SK-N-SH (cell line): Measurements from ENCODE around the gene ERCC6L. TPM values are rescaled to one million over a fixed set of nuclear protein-coding genes. Genes with fewer than 3 reads are reported as not detected.

ENCODE experiments used
- CTCF ChIA-PET: fragments of 300-600, 350-600 bp; formaldehyde crosslinking; extraction: SDS; loops from one replicate; lab custom pipeline; 2021; lab: Yijun Ruan, JAX
- POLR2A ChIA-PET: fragments of 350-600 bp; sonication (Branson Sonifier 250); formaldehyde crosslinking; extraction: SDS; loops from one replicate; lab custom pipeline; 2020; ENCODE audit warnings: antibody characterized with exemption, inconsistent platforms; lab: Yijun Ruan, JAX
- DNase-seq: peaks from one replicate; pipeline ENCODE4 v3.0.0; 2012
- H2AFZ ChIP-seq: fragments of 200-600 bp; sonication (generic); 2 replicates; pipeline ENCODE4 v1.8.1; 2016; ENCODE audit warnings: antibody characterized with exemption, mild to moderate bottlenecking, low read depth
- H3F3A ChIP-seq: fragments of 200-600 bp; sonication (generic); replicated peaks from 2 replicates; pipeline ENCODE3; 2016; ENCODE audit warnings: antibody characterized with exemption, mild to moderate bottlenecking; ENCODE audit not compliant: insufficient read depth
- H3K27ac ChIP-seq, 2 experiments: fragments of 200-500 bp in 1 of 2; fragments of 200-600 bp in 1 of 2; sonication (Bioruptor generic) in 1 of 2; sonication (generic), shearing (Covaris generic) in 1 of 2; 2 replicates each; pipeline versions ENCODE4 v1.5.1 to v1.6.1; 2014 to 2016; ENCODE audit warnings: low read depth in 2 of 2, inconsistent platforms in 1 of 2, low read length in 1 of 2, mild to moderate bottlenecking in 1 of 2, mixed read lengths in 1 of 2
- H3K27me3 ChIP-seq: fragments of 200-600 bp; sonication (generic), shearing (Covaris generic); 2 replicates; pipeline ENCODE4 v1.6.1; 2016; ENCODE audit warnings: mixed run types; ENCODE audit not compliant: insufficient read depth
- H3K36me3 ChIP-seq, 2 experiments: fragments of 200-500 bp in 1 of 2; fragments of 200-600 bp in 1 of 2; sonication (Bioruptor generic) in 1 of 2; sonication (generic) in 1 of 2; replicated peaks in 1 of 2; 2 replicates each; pipeline versions ENCODE3 to v1.5.1; 2014 to 2016; ENCODE audit warnings: low read length in 1 of 2, mild to moderate bottlenecking in 1 of 2; ENCODE audit not compliant: insufficient read depth in 2 of 2, control insufficient read depth in 1 of 2
- H3K4me1 ChIP-seq, 2 experiments: fragments of 200-500 bp in 1 of 2; fragments of 200-600 bp in 1 of 2; sonication (Bioruptor generic) in 1 of 2; sonication (generic), shearing (Covaris generic) in 1 of 2; 2 replicates each; pipeline versions ENCODE4 v1.5.1 to v1.6.1; 2014 to 2016; ENCODE audit warnings: low read depth in 1 of 2, low read length in 1 of 2, mixed run types in 1 of 2; ENCODE audit not compliant: insufficient read depth in 2 of 2, control insufficient read depth in 1 of 2
- H3K4me2 ChIP-seq: fragments of 200-600 bp; sonication (generic), shearing (Covaris generic); 2 replicates; pipeline ENCODE4 v1.6.1; 2017; ENCODE audit warnings: mixed run types
- H3K4me3 ChIP-seq, 2 experiments: fragments of 200-500 bp in 1 of 2; fragments of 200-600 bp in 1 of 2; sonication (Bioruptor generic) in 1 of 2; sonication (generic), shearing (Covaris generic) in 1 of 2; 2 replicates each; pipeline versions ENCODE4 v1.5.1 to v1.8.1; 2014 to 2016; ENCODE audit warnings: low read depth in 2 of 2, inconsistent platforms in 1 of 2, low read length in 1 of 2, mild to moderate bottlenecking in 1 of 2, mixed read lengths in 1 of 2, moderate library complexity in 1 of 2
- H3K79me2 ChIP-seq: fragments of 200-600 bp; sonication (generic); 2 replicates; pipeline ENCODE4 v1.8.1; 2017; ENCODE audit warnings: mild to moderate bottlenecking; ENCODE audit not compliant: insufficient read depth
- H3K9ac ChIP-seq: fragments of 200-600 bp; sonication (generic); 2 replicates; pipeline ENCODE4 v1.6.1; 2017; ENCODE audit warnings: mixed run types
- H3K9me2 ChIP-seq: fragments of 200-600 bp; sonication (generic); 2 replicates; pipeline ENCODE4 v1.6.1; 2017; ENCODE audit warnings: mixed run types
- H3K9me3 ChIP-seq: fragments of 200-600 bp; sonication (generic); 2 replicates; pipeline ENCODE4 v1.6.1; 2017; ENCODE audit warnings: mixed run types, mild to moderate bottlenecking, moderate library complexity
- H4K20me1 ChIP-seq: fragments of 200-600 bp; sonication (generic); 2 replicates; pipeline ENCODE4 v1.6.1; 2017; ENCODE audit warnings: mild to moderate bottlenecking, mixed run types; ENCODE audit not compliant: insufficient read depth
- FOSL2 ChIP-seq: IDR thresholded peaks from 2 replicates; pipeline ENCODE4 v1.4.0; 2012; ENCODE audit warnings: low read depth, mild to moderate bottlenecking, moderate library complexity, borderline replicate concordance
- JUND ChIP-seq: IDR thresholded peaks from 2 replicates; pipeline ENCODE4 v1.4.0; 2012
- MAX ChIP-seq: IDR thresholded peaks from 2 replicates; pipeline ENCODE4 v1.4.0; 2012; ENCODE audit warnings: low read depth
- MEF2A ChIP-seq: IDR thresholded peaks from 2 replicates; pipeline ENCODE4 v1.4.0; 2012; ENCODE audit warnings: low read depth, borderline replicate concordance
- POLR2AphosphoS5 ChIP-seq: IDR thresholded peaks from 2 replicates; pipeline ENCODE4 v1.6.1; 2012; ENCODE audit warnings: low read depth, low read length
- RAD21 ChIP-seq: IDR thresholded peaks from 2 replicates; pipeline ENCODE4 v1.6.1; 2012; ENCODE audit warnings: mild to moderate bottlenecking, low read length
- REST ChIP-seq: IDR thresholded peaks from 2 replicates; pipeline ENCODE4 v1.6.1; 2012; ENCODE audit warnings: mild to moderate bottlenecking, low read depth, low read length, moderate library complexity
- RXRA ChIP-seq: IDR thresholded peaks from 2 replicates; pipeline ENCODE4 v1.4.0; 2012; ENCODE audit warnings: low read depth, mild to moderate bottlenecking, borderline replicate concordance
- SMC3 ChIP-seq: IDR thresholded peaks from 2 replicates; pipeline ENCODE4 v1.6.1; 2012; ENCODE audit warnings: low read depth, low read length, improper control_type of control experiment
- USF1 ChIP-seq: IDR thresholded peaks from 2 replicates; pipeline ENCODE4 v1.4.0; 2012; ENCODE audit warnings: low read depth, borderline replicate concordance
- ZBTB33 ChIP-seq: IDR thresholded peaks from 2 replicates; pipeline ENCODE4 v1.4.0; 2012; ENCODE audit warnings: low read depth, borderline replicate concordance
- WGBS: methylation state at CpG from one replicate; pipeline ENCODE4 v1.1.6; 2017; ENCODE audit warnings: low lambda C conversion rate; 5-methylcytosine and 5-hydroxymethylcytosine counted together
- polyA plus RNA-seq, 3 experiments: library from polyadenylated mRNA; depleted of rRNA; stranded (reverse); fragments of >200 nt; gene quantifications; 2 replicates each; pipeline ENCODE4 v1.2.3, GENCODE V29; 2012

ERCC6L gene
- polyA plus RNA-seq, 1 of the 3 experiments (the other 2 are of a cell fraction): 1.5 TPM

GRCh38 chrX:72207366-72207765 is 31.5 kb downstream of the ERCC6L start (continued):
- no peak for TF ChIP-seq ZBTB33
- TF ChIP-seq SMC3: no peak
- no peak for TF ChIP-seq RAD21
- no peak for TF ChIP-seq REST
- no peak for TF ChIP-seq RXRA
- no peak for TF ChIP-seq MAX
- TF ChIP-seq, all 33 proteins: peak for 0

GRCh38 chrX:72205706-72206105 is 33.1 kb downstream of the ERCC6L start:
- H3K27me3 ChIP-seq: no peaks in the 10 kb centered on the region
- H3F3A ChIP-seq: peaks cover 12% of the 10 kb centered on the region
- H2AFZ ChIP-seq: no peak overlapping the region
- H3K79me2 ChIP-seq: peaks cover 56% of the 10 kb centered on the region; the same call in 1 of the 2 replicates
- no peaks in the 10 kb centered on the region for H3K9me3 ChIP-seq
- no peak for DNase-seq
- no peaks in the 10 kb centered on the region for H3K9me2 ChIP-seq
- no peak overlapping the region for H3K9ac ChIP-seq
- H4K20me1 ChIP-seq: 0 out of 2 replicates have a peak, but pooled peaks cover 3% of the 10 kb centered on the region
- POLR2A ChIA-PET: no interaction called here
- 96% methylated on average over 2 of the region's 2 CpGs for WGBS
- H3K36me3 ChIP-seq: peaks cover 23 to 50% of the 10 kb centered on the region in 2 experiments
- CTCF ChIA-PET: no interaction called here
- H3K4me3 ChIP-seq: no peak overlapping the region
- TF ChIP-seq JUND: no peak
- no peak for TF ChIP-seq MEF2A
- no peak for TF ChIP-seq REST
- no peak for TF ChIP-seq USF1
- TF ChIP-seq POLR2AphosphoS5: no peak
- no peak for TF ChIP-seq FOSL2
- H3K4me2 ChIP-seq: no peak overlapping the region
- H3K4me1 ChIP-seq: no peaks in the 10 kb centered on the region
- H3K27ac ChIP-seq: no peak overlapping the region
